A673 (cell line): Measurements from ENCODE around the gene PELO. TPM values are rescaled to one million over a fixed set of nuclear protein-coding genes. Genes with fewer than 3 reads are reported as not detected.

Source experiments
- BruUV-seq: library from RNA; stranded (reverse); fragments of 400-500 nt; replicated peaks from 2 replicates; lab custom pipeline; 2021; lab: Mats Ljungman, UMichigan
- CTCF ChIA-PET: fragments of 300-600 bp; sonication (Branson Sonifier 250); formaldehyde crosslinking; loops from one replicate; lab custom pipeline; 2022; ENCODE audit warnings: antibody characterized with exemption; lab: Charles Lee
- POLR2A ChIA-PET: fragments of 300-600 bp; sonication (Branson Sonifier 250); formaldehyde crosslinking; loops from one replicate; lab custom pipeline; 2022; ENCODE audit warnings: antibody characterized with exemption; ENCODE audit not compliant: low non-redundant PET; lab: Charles Lee
- DNase-seq: peaks from one replicate; pipeline ENCODE4 v3.0.0-alpha.2; 2015; ENCODE audit warnings: low spot score
- H3K27ac ChIP-seq: fragments of 200-600 bp; sonication (generic); 2 replicates; pipeline ENCODE4 v1.5.1; 2016; ENCODE audit warnings: mixed run types, low read depth, mild to moderate bottlenecking, mixed read lengths, antibody characterized with exemption, low read length; ENCODE audit not compliant: poor library complexity, severe bottlenecking
- H3K27me3 ChIP-seq: fragments of 200-600 bp; sonication (generic); replicated peaks from 2 replicates; pipeline ENCODE4 v1.6.1; 2017; ENCODE audit warnings: mixed run types, low read depth, mild to moderate bottlenecking, mixed read lengths, antibody characterized with exemption, low read length; ENCODE audit not compliant: insufficient read depth, poor library complexity
- H3K36me3 ChIP-seq: fragments of 200-600 bp; sonication (generic); 2 replicates; pipeline ENCODE4 v1.6.1; 2016; ENCODE audit warnings: mixed run types, mild to moderate bottlenecking, mixed read lengths, antibody characterized with exemption, low read length; ENCODE audit not compliant: insufficient read depth, poor library complexity, severe bottlenecking
- H3K4me1 ChIP-seq: fragments of 200-600 bp; sonication (generic); 2 replicates; pipeline ENCODE4 v1.6.1; 2017; ENCODE audit warnings: mixed run types, mild to moderate bottlenecking, mixed read lengths, antibody characterized with exemption, low read length; ENCODE audit not compliant: insufficient read depth, poor library complexity, severe bottlenecking
- H3K4me3 ChIP-seq: fragments of 200-600 bp; sonication (generic); 2 replicates; pipeline ENCODE4 v1.5.1; 2016; ENCODE audit warnings: low read depth, mixed run types, mild to moderate bottlenecking, mixed read lengths, low read length; ENCODE audit not compliant: poor library complexity, severe bottlenecking
- H3K9me3 ChIP-seq: fragments of 200-600 bp; sonication (generic); 2 replicates; pipeline ENCODE4 v1.6.1; 2016; ENCODE audit warnings: mixed run types, low read depth, mild to moderate bottlenecking, mixed read lengths, antibody characterized with exemption, low read length; ENCODE audit not compliant: poor library complexity, severe bottlenecking
- EZH2 ChIP-seq: fragments of 200-600 bp; sonication (generic); IDR thresholded peaks from 2 replicates; pipeline ENCODE4 v1.6.1; 2017; ENCODE audit warnings: borderline replicate concordance, low read depth, mild to moderate bottlenecking, mixed read lengths, antibody characterized with exemption, low read length; ENCODE audit not compliant: poor library complexity, severe bottlenecking
- intact Hi-C: fragments of 100-400 bp; cut with micrococcal nuclease; formaldehyde crosslinking; loops from one replicate; pipeline ENCODE4 v1.10.0; 2022; ENCODE audit not compliant: unreplicated experiment
- total RNA-seq: library from RNA; stranded (reverse); gene quantifications from 2 replicates; pipeline ENCODE4 v1.2.3, GENCODE V29; 2021
- TF ChIP-seq, protein P1 (sequence below): fragments of 300-800, 200-600 bp; sonication (generic); conservative IDR thresholded peaks from 2 replicates; pipeline ENCODE4 v1.5.1; 2017; ENCODE audit warnings: low read depth, mild to moderate bottlenecking, antibody characterized with exemption, low read length, moderate library complexity, mixed read lengths

The PELO gene
- total RNA-seq, 1 experiment from 2014 or later, result 20.3 TPM

DNA sequence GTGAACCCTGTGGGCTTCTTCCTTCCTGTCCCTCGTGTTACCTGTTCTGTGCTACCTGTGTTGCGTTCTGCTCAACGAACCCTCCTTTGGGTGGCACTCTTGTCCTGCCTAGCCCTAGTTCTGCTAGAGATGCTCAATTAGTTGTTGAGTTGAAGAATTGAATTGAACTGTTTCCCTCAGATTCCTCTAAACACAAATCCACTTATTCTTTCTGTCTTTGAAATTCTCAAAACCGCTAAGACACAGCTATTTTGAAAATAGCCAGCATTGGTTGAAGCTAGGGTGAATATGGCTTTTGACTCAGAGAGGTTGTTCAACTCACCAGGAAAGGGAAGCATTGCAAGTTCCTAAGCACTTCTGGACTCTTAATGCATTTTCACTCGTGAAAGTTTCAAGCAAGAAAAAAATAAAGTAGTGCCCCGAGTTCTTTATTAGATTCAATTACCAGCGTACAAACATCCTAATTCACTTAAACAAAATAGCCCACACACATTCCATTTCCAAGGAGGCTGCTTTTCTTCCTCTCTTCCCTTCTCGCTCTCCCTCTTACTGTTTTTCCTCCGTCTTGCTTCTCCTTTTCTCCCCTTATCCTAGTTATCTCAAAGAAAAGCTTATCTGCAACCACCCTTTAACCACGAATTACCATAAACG lies 642 bp upstream of the PELO start:
- H3K27ac ChIP-seq, result no peak overlapping the region
- intact Hi-C loops, result loop anchor here (1.0 to 10.0 kb wide), 2 partner anchors 128 to 318 kb away; partner anchors contain the start of gene MOCS2
- DNase-seq, result peak; percentile 20
- TF ChIP-seq, protein P1, sequence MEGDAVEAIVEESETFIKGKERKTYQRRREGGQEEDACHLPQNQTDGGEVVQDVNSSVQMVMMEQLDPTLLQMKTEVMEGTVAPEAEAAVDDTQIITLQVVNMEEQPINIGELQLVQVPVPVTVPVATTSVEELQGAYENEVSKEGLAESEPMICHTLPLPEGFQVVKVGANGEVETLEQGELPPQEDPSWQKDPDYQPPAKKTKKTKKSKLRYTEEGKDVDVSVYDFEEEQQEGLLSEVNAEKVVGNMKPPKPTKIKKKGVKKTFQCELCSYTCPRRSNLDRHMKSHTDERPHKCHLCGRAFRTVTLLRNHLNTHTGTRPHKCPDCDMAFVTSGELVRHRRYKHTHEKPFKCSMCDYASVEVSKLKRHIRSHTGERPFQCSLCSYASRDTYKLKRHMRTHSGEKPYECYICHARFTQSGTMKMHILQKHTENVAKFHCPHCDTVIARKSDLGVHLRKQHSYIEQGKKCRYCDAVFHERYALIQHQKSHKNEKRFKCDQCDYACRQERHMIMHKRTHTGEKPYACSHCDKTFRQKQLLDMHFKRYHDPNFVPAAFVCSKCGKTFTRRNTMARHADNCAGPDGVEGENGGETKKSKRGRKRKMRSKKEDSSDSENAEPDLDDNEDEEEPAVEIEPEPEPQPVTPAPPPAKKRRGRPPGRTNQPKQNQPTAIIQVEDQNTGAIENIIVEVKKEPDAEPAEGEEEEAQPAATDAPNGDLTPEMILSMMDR, result peak; percentile 59
- TF ChIP-seq EZH2, result no peak
- no peaks in the 10 kb centered on the region for H3K27me3 ChIP-seq
- ChIA-PET POLR2A (interaction anchor here (0.6 to 0.7 kb wide), 2 partner anchors 13 to 30 kb away, joined by 3 read pairs; no protein-coding TSS in a partner anchor), CTCF (interaction anchor here (1.1 kb wide), 1 partner anchor 128 kb away, joined by 3 read pairs; no protein-coding TSS in a partner anchor)
- H3K4me1 ChIP-seq, result peaks cover 4% of the 10 kb centered on the region
- H3K9me3 ChIP-seq, result no peaks in the 10 kb centered on the region
- BruUV-seq, result no TSS peak
- peak overlapping the region; percentile 66 for H3K4me3 ChIP-seq
- H3K36me3 ChIP-seq, result no peaks in the 10 kb centered on the region

- peak overlapping the region; percentile 66 for H3K4me3 ChIP-seq
- TF ChIP-seq, protein P1, result no peak
- no peak for TF ChIP-seq EZH2
- no peaks in the 10 kb centered on the region for H3K9me3 ChIP-seq
- ChIA-PET POLR2A (no interaction called here), CTCF (interaction anchor here (1.1 kb wide), 1 partner anchor 127 kb away, joined by 3 read pairs; no protein-coding TSS in a partner anchor)
- no peaks in the 10 kb centered on the region for H3K36me3 ChIP-seq
- intact Hi-C loops, result loop anchor here (10.0 kb wide), 1 partner anchor 316 kb away; the partner anchor contains the start of gene MOCS2
- no peak for DNase-seq
- no peaks in the 10 kb centered on the region for H3K27me3 ChIP-seq
- no peak overlapping the region for H3K27ac ChIP-seq
- peaks cover 4% of the 10 kb centered on the region for H3K4me1 ChIP-seq
- BruUV-seq, result no TSS peak
These were observed 747 bp downstream of the PELO start for GRCh38 chr5:52788505-52788821.

DNA sequence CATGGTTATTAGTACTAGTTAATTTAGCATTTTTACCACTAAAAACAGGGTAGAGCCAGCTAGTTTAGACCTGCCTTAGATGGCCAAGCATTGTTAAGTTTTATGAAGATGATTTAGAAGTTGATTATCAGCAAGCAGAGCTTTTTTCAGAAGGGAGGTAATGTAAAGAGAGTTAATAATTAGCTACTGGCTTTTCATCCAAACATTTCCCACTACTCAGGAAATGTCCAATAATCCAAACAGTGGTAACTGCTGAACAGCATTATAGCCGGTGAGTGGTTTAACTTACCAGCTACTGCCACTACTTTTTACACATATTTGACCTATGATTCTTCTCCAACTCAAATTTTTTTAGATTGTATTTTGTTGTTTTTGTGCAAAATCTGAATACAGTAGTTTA lies 1.7 kb downstream of the PELO start:
- no peaks in the 10 kb centered on the region for H3K9me3 ChIP-seq
- H3K36me3 ChIP-seq, result no peaks in the 10 kb centered on the region
- no peak overlapping the region for H3K4me3 ChIP-seq
- H3K4me1 ChIP-seq, result peaks cover 4% of the 10 kb centered on the region
- intact Hi-C loops, result loop anchor here (10.0 kb wide), 1 partner anchor 315 kb away; the partner anchor contains the start of gene MOCS2
- no TSS peak for BruUV-seq
- ChIA-PET CTCF (no interaction called here), POLR2A (no interaction called here)
- TF ChIP-seq, protein P1, result no peak
- TF ChIP-seq EZH2, result no peak
- H3K27me3 ChIP-seq, result no peaks in the 10 kb centered on the region
- DNase-seq, result no peak
- H3K27ac ChIP-seq, result no peak overlapping the region
